Measurements from ENCODE around the gene KCTD16.

The KCTD16 gene

DNA sequence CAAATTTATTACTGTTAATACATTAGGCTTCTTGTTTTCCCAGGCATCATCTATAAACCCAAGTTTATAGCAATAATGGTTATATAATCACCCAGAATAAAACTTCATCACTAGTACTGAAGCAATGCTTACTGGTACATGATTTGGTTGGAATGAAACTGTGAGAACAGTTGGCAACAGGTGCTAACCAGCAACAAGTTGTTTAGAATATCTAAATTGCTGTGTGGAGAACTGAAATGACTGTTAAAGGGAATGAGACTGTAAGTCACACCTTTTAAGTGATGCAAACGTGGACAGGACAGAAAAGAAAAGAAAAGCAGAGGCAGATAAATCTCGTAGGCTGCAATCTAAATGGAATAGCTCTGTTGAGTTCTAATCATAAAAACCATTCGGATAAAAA, 2.7 kb upstream of the KCTD16 start:
- no peak for DNase-seq

DNA sequence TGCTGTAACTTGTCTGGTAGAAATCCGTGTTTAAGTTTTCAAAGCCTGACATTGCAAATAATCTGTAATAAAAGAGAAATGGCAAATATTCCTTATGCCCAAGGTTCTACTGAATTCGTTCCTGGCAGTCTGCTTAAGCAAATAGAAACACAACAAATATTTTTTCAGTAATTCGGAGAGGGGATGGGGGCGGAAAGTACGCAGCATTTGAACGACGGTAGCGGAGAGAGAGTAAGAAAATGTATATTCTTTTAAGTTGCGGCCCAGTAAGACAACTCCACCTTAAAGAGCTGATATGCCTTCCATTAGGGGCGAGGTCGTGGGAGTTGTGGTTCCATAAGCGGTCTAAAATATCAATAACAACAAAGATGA, 783 bp upstream of the KCTD16 start:
- DNase-seq, result no peak

DNA sequence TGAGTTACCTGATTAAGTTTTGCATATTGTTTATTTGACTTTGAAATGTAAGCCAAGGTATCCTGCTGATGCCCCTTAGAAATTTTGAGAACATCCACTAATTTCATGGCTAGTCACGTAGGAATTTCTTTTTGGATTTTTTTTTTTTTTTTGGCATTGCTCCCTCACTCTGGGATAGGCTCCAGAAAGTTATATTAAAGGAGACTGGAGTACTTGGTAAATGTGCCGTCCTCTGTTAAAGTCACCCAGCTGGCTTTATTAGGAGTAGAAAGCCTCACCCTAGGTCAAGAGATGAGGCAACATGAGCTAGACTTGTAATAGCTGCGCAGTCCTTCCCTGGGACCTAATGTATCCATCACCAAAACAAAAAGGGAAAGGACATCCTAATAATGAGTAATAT, 3.1 kb downstream of the KCTD16 start:
- DNase-seq, result no peak

DNA sequence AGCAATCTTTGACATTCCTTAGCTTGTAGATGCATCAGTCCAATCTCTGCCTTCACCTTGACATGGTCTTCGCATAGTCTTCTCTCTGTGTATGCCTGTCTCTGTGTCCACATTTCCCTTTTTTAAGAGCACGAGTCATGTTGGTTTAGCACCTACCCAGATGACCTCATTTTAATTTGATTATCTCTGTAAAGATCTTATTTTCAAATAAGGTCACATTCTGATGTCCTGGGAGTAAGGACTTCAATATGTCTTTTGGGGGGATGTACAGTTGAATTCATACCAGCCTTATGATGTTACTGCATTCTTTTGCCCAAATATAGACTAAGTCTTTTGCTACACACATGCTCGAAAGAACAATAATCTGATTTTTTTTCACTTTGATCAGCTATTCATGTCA, 6.9 kb downstream of the KCTD16 start:
- no peak for DNase-seq

DNA sequence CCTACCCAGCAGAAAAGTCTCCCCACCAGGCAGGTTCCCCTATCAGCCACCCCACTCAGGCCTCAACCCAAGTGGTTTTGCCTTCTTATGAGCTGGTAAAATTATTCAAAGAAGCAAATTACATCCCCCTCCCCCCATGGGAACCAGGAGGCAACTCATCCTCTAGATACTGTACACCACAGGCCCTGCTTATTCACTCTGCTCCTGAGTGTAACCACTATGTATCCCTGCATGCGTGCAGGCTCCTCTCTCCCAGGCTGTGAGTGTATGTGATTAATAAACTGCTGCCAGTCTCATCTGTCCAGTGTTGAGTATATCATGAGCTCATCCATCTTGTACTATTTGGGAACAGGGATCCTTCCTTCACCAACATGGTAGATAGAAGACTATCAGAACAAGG, 8.6 kb downstream of the KCTD16 start:
- no peak for DNase-seq

DNA sequence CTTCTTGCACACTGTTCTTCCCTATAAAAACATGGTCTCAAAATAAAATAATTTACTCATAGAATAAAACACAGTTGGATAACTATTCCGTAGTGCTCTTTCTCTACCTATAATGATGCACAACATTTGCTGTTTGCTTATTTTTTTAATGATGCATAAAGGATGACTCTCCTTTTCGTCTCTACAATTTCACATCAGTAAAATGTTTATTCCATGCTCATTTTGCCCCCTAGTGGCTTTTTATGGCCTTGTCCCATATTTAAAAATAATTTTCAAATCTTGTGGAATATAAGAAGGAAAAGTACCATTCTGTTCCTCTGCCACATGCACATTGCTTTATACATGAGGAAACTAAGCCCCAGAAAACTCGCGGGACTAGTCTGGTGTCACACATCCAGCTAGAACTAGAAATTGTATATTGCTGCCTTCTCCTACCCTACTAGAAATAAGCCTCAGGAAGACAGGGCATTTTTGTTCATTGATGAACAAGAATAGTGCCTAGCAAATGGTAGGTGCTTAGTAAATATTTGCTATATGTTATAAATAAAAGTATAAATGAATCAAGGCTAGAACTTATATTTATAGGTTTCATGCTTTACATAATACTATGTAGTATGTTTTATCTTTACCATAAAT, 12.7 kb downstream of the KCTD16 start:
- peak; percentile 10 for DNase-seq

DNA sequence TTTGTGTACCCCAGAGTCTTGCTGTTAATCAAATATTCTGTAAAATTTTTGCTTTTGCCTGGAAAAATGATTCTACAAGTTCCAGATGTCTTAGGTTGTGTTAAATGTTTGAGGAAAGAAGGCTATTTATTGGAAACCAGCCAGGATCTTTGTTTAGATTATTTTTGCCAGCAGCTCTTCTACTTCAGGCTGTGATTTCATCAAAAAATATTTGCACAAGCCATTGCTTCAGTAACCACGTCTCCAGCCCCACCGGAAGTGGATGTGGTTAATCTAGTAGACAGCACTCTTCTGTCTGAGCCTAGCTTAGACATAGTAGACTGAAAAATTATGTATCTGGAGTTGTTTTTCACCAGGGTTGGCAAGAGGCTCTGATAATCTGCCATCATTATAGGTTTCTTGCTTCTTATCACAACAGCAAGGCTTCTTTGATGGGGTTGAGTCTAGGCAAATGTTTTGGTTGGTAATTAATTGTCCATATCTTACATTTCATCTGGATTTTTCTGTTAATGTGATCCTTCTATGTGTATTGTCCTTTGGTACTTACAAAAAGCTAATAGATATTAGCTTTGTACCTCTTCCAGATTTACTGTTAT, 17.1 kb downstream of the KCTD16 start:
- DNase-seq, result no peak

DNA sequence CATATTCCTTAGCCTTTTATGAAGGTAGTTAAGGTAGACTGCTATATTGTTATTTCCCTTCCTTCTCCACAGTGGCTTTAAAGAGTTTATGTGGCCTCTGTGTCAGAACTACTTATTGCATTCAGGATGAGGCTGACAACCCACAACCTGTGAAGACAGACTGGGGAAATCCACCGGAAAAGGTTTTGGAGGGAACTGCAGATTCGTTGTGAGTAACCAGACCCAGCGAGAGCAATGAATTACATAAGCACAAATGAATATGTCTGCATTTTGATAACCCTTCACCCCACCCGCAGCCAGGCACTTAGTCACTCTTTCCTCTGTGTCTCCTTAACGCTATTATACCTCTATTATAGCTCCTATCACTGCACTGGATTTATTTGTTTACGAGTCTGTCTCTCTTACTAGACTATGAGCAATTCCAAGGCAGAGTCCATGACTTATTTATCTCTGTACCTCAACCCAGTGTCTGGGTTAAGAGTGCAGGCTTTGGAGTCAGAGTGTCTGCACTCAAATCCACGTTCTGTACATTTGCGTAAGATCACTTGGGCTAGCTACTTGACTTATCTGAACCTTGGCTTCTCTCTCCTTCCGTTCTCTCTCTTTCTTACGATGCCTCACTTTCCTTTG, 19.2 kb downstream of the KCTD16 start:
- no peak for DNase-seq

DNA sequence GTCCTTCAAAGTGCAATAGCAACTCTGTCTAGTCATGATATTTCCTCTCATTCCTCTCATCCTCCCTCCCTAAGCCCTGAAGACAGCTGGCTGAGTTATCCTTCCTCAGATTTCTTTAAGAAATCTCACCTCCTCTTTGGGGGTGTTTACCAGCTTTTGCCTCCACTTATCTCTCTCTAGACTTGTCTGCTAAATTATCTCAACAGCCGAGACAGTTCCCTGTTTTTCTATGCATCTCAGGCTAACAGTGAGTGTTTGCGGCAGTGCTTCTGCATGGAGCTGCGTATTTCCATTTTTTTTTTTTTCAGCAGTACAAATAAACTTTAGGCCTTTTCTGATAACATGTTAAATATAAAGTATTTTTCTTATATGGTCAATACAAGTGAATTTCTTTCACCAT, 20.9 kb downstream of the KCTD16 start:
- no peak for DNase-seq

DNA sequence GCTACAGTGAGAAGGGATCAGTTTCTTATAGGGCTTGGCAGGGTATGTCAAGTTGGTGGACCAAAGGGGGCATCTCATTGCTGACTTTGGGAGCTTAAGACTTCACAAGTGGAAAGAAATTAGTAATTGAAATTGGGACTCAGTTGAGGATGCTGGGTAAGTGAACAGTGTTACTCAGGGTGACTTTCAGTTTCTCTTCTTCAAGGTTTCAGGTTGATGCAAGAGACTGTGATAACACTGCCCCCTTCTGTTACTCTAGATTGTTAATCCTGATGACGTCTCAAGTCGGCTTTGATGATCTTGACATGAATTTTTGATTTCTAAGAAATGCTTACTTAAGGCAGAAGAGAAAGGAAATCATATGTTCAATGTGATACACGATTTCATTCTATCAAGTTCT, 21.3 kb downstream of the KCTD16 start:
- DNase-seq, result no peak

DNA sequence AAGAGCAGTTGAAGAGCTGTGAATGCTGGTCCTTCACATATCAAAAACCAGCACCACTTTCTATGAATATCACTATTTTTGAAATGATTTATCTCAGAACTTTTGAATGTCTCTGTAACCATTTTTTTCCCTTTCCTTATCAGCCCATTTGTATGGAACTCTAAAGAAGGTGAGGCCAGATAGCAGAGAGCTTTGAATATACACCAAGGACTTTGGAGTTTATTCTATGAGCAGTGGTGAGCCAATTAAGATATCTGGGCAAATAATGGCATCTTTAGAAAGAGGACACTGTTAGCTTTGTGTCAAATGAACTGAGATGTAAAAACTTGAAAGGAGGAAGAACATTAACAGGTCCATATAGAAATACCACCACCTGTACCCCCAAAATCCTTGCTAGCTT, 22.0 kb downstream of the KCTD16 start:
- no peak for DNase-seq

DNA sequence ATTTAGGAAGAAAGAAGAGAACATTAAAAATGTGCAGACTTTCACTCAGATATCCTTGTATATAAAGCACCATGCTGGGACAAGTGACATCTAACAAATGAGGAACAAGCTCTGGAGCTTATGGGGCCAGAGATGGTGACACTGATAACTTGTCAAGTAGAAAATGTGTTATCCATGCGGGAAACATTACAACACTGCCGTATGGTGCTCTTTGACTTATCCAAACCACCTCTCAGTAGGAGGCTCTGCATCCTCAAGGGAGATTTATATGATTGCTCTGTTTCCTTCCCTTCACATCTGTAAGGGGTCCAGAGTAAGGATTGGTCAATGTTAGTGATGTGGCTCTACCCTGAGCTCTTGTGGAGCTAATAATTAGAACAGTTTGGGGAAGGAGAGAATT, 23.5 kb downstream of the KCTD16 start:
- DNase-seq, result no peak

DNA sequence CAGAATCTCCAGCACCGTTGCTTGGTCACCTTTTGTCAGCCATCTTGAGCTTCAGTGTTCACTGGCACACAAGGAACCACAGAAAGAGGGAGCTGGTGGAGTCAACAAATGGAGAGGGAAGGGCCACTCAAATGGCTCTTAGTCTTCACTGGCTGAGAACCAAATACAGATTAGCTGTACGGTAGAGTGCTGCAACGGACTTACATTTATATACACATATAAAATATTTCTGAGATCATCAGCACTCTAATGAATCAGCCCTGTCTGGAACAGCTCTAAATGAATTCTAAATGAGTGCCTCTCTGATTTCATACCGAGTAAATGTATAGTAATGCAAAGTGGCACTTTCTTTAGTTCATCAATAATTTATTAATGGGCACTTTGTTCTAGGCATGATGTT, 24.8 kb downstream of the KCTD16 start:
- DNase-seq, result no peak

DNA sequence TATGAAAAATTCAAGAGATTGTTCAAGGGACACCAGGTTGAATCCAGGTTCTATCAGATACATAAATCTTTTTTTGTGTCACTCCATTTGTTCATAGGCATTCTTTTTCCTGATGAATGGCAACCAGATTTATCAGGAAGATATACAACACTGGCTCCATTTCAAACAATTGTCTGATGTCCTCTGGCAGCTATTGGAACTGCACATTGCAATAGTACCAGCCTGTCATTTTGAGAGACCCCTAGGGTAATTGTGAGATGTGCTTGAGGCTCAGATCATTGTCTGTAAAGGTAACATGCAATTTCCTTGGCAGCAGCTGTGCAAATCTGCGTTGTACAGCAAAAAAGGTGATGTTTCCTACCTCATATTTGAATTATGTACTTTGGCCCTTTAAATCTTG, 25.9 kb downstream of the KCTD16 start:
- DNase-seq, result no peak

DNA sequence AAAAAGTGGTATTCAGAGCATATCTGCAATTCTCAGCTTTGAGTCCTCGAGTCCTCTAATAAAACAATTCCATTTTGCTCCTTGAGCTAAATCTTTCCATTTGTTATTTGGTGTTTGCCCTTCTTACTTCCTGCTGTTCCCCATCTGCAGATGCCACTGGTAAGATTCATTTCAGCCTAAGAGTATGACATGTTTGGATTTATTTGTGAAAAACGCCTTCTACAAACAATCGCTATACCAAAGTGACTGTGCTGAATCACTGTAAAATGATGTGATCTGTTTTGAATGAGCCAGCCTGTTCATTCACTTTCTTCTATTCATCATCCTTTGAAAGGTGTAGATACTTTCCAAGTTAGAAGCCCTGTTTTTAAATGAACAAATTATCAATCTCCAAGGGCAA, 27.7 kb downstream of the KCTD16 start:
- no peak for DNase-seq

DNA sequence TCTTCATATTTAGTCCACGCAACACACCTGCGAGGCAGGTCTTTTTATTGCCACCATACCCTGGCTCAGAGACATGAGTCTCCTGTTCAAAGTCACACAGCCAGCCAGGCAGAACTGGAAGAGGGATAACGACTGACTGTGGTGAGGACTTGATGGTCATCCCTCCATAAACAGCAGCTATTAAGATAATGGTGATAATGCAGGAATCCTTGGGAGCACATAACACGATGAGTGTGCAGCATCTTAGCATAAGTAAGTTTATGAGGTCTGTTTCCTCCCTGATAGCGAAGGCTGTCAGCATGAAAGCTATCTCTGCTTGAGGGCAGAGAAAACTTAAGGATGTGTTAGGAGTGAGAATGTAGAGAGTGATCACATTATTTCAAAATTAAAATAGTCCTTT, 30.9 kb downstream of the KCTD16 start:
- DNase-seq, result no peak

DNA sequence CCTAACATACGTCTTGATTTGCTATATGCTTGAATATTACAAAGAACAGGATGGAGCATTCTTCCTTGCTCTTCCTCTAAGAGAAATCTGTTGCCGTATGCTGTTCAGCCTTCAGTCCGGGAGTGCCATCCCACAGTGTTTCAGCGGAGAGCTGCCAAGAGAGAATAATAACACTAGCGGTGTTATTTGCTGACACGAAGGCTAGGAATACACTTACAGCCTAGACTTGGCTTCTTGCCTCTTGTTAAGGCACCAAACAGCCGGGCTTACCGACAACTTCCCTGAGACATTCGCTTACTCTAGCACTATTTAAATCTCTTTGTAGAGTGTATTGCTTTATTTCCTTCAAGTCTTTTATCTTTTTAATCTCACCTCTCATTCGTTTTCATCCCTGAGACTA, 31.4 kb downstream of the KCTD16 start:
- no peak for DNase-seq

DNA sequence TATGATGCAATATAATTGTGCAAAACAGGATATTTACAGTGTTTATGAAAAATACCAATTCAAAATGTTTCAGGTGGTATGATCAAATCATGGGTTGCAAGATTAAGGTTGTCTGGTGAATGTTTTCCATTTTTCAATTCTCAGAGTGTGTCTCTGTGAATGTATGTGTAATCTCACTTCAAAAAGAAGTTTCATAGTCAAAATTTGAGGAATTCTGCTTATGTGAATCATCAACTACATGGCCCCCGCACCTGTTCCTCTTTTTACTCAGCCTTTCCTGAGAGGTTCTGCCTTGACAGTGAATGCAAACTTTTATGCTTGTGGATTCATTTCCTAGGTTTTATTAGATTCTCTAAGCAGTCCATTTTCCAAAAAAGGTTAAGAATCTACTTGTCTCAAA, 32.1 kb downstream of the KCTD16 start:
- no peak for DNase-seq

DNA sequence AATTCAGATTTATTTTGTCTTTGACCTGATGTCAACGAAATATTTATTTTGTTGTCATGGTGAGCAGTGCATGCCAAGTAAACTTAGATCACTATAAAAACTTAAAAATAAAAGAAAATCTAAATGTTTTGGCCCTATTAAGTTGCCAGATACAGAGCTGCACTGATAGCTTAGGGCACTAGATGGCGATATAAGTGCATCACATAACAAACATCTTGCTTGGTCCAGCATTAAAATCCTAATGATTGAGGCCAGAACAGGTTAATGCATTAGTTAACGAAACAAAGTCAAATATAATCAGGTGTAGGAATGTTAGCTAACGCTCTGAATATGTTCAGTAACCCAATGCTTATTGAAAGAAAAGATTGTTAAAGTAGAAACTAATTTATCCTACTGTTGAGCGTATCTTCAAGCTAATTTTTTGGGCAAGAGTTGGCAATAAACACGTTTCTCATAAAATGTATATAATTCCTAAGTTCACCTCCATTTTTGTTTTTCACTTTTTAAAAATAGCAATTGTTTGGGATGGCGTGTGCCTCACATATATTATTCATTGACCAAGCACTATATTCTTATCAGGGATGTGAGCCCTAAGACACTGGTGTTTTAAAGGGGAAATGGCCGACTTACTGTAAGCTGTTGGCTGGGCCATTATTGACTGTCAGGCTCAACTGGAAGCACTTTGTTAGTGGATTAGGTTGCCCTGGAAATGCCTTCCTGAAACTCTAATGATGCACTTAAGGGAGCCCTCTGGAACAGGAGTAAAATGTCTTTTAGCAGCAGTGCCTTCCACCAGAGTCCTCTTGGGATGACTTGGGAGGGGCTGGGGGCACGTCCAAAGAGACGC, 33.3 kb downstream of the KCTD16 start:
- DNase-seq, result no peak

DNA sequence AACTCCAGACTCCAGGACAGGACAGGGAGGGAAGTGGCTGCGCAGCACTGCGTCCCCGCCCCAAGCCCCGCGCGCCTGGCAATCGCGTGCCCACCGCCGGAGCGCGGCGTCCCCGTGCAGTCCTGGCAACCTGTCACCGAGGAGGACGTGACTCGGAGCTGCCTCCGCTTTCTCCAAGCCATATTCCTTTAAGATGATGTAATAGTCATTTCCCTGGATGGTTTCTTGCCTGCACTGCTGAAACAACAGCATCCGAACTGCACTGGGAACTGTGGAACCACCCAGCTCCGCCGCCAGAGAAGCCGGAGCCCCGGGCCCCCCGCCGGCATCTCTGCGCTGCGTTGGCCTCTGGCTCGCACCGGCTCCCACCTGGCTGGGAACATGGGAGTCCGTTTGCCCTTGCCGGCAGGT, 34.5 kb downstream of the KCTD16 start:
- no peak for DNase-seq

DNA sequence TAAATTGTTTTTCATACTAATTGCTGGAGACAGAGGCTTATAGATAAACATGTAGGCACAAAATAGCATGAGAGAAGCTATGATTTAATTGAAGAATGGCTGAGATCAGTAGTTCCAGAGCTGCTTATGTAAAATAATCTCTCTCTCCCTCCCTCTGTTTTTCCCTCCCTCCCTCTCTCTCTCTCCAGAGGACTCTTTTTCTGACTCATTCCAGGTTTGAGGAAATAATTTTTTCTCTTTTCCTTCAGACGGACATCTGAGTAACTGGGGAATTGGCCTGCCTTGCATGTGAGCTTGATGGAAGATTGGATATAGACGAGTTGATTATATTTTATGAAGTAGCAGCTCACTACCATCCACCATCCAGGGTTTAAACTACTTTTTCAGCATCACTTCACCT, 35.5 kb downstream of the KCTD16 start:
- DNase-seq, result no peak

DNA sequence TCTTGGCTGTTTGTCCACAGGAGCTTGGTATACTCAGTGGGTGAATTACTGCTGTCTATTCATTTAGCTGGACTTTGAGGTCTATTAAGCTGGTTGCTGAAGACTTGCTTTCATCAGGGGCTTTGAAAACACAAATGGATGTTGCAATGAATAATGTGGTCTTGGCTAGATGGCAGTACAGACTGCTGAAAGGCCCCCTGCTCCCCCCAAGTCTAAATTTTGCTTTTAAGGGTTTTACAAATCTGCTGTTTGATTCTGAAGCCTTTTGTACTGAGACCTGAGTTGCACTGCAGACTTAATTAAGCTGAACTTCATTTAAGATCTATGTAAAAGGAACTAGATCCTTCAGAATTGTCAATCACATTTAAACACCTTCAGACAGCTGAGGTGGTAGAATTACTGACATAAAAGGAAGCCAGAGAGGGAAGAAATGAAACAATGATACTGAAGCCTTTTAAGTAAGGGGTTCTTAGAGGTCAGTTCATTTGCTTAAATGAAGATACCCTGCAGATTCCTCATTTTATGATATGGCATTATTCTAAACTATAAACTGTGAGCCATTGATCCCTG, 37.3 kb downstream of the KCTD16 start:
- no peak for DNase-seq

DNA sequence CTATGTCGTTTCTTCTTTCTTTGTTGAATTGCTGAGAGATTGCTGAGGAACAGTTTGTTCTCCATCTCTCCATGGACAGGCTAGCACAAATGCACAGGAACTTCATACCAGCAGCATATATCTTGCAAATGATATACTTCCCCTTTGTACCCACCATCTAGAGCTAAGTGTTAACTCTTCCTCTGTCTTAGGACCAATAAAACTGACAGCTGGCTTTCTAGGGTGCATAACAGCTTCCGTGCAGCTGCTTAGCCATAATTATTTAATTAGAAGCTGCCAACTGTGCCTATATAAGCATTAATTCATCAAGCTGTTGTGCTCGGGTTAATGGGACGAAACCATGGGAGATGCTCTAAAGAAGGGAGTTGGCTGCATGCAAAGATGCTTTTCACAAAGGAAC, 38.7 kb downstream of the KCTD16 start:
- DNase-seq, result no peak

DNA sequence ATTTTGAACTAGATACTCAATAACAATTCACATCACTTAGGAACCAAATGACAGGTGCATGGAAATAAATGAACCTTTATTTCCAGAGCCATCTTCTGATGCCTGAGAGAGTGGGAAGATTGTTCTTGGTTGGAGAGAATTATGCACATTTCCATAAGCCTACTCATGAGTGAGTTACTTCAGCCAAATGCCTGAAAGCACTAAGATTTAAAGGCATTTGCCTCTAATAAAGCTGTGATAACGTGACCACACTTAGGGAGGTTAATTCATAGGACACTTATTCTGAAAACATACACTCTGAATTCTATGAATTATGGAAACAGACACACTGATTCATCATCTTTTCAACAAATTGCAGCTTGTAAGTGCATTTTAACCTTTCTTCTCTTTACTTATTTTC, 40.0 kb downstream of the KCTD16 start:
- DNase-seq, result no peak

Data from 8988T (cell line).